ENCODE measurements around the gene POFUT2. TPM values are rescaled to one million over a fixed set of nuclear protein-coding genes. Genes with fewer than 3 reads are reported as not detected.

Gene POFUT2
- total RNA-seq, 4 donors from 2014 or later: 17.5 to 48.9 (median 19.8) TPM

- no peak for ATAC-seq (ENCODE audit: low FRiP score)
- TF ChIP-seq, protein P1, sequence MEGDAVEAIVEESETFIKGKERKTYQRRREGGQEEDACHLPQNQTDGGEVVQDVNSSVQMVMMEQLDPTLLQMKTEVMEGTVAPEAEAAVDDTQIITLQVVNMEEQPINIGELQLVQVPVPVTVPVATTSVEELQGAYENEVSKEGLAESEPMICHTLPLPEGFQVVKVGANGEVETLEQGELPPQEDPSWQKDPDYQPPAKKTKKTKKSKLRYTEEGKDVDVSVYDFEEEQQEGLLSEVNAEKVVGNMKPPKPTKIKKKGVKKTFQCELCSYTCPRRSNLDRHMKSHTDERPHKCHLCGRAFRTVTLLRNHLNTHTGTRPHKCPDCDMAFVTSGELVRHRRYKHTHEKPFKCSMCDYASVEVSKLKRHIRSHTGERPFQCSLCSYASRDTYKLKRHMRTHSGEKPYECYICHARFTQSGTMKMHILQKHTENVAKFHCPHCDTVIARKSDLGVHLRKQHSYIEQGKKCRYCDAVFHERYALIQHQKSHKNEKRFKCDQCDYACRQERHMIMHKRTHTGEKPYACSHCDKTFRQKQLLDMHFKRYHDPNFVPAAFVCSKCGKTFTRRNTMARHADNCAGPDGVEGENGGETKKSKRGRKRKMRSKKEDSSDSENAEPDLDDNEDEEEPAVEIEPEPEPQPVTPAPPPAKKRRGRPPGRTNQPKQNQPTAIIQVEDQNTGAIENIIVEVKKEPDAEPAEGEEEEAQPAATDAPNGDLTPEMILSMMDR (IDR thresholded peaks at IDR 0.05): no peak
- no peak for DNase-seq (ENCODE audit: low spot score)
Measured at GRCh38 chr21:45250272-45250671, 37.4 kb downstream of the POFUT2 start.

DNA sequence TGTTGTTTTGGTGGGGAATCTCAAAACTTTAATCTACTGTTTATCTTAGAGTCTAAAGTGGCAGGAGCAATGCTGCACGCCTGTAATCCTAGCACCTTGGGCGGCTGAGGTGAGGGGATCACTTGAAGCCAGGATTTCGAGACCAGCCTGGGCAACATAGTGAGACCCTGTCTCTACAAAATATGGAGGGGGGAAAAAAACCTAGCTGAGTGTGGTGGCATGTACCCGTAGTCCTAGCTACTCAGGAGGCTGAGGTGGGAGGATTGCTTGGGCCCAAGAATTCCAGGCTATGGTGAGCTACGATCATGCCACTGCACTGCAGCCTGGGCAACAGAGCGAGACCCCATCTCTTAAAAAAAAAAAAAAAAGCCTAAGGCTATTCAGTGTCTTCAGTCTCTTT, 38.1 kb downstream of the POFUT2 start:
- ATAC-seq (ENCODE audit: low FRiP score): no peak
- TF ChIP-seq, protein P1 (IDR thresholded peaks at IDR 0.05): no peak
- no peak for DNase-seq (ENCODE audit: low spot score)

DNA sequence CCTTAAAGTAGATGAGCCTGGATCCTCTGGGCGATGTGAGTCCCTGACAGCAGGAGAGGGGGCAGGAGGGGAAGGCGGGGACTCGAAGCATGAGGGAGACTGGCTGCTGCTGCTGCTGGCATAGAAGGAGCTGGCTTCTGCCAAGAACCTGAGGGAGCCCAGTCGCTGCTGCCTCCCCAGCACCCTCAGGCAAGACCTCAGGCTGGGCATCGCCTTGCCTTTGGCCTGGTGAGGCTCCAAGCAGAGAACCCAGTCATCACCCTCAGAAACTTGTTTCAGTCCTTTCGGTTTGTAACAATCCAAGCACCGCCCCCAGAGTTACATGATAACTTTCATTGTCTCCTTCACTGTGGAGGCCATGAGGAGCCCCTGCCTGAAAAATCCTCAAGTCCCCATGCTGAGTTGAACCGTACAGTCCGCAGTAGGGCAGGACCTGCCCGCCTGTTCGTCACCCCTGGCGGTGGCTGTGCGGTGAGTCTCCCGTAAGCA, 38.8 kb downstream of the POFUT2 start:
- ATAC-seq (ENCODE audit: low FRiP score) (peak; percentile 51), DNase-seq (ENCODE audit: low spot score) (no peak)
- TF ChIP-seq, protein P1 (IDR thresholded peaks at IDR 0.05): no peak

DNA sequence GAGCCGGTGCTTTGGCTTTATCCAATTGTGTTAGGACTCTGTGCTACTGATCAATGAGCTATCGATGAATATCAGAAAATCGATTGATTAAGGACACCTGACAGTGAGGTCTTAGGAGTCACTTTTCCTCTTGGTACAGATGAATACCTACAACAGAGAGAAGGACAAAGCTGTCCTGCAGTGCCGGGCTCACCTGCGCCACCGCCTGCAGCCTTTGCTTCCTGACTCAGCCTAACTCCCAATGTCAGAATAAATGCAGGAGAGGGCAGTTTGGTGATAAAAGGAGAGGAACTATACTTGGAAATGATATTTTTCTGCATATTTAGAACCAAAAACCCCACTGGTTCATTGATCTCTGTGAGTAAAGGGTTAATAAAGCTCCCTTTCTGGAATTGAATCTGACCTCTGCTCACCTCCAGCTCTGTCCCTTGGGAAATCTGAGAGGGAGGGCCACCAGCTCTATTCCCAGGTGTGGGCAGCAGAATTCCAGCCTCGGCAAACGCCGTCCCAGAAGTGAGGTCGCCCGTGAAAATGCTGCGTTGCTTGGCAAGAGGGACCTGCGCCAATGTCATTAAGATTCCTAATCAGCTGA, 39.3 kb downstream of the POFUT2 start:
- ATAC-seq (ENCODE audit: low FRiP score) (no peak), DNase-seq (ENCODE audit: low spot score) (no peak)
- TF ChIP-seq, protein P1 (IDR thresholded peaks at IDR 0.05): no peak

- TF ChIP-seq, protein P1 (IDR thresholded peaks at IDR 0.05): no peak
- no peak for DNase-seq (ENCODE audit: low spot score)
- no peak for ATAC-seq (ENCODE audit: low FRiP score)
Measured at GRCh38 chr21:45246386-45247320, 41.0 kb downstream of the POFUT2 start.

DNA sequence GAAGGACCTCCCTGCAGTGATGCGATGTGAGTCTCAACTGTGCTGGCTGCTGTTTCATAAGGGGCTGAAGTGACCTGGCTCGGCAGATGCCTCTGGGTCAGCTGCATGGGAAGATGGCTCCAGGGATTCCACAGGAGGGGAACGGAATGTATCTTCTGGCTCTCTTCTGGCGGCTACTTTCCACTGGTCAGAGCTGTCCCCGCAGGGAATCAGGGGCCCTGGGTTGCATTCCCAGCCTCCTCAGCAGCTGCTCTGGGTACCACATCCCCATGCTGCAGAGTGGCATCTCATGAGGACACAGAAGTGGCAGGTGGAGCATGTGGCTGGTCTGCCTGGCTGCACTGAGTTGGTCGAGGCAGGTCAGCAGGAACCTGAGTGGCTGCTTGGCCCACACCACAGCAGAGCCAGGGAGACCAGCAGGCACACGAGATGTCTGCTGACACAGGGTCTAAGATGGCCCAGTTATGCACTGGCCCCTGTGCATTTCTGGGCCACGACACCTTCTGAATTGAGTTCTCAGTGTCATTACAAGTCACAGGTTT, 42.8 kb downstream of the POFUT2 start:
- no peak for ATAC-seq (ENCODE audit: low FRiP score)
- no peak for DNase-seq (ENCODE audit: low spot score)
- TF ChIP-seq, protein P1 (IDR thresholded peaks at IDR 0.05): no peak
